Erythroblast (primary cell): ENCODE results near the gene OGA.

Source experiments
- DNase-seq, 2 experiments: peaks; one replicate each; lab custom pipeline; 2025; lab: John Stamatoyannopoulos, UW
- GATA1 ChIP-seq: IDR thresholded peaks from 2 replicates; pipeline ENCODE4 v1.6.1; 2011; ENCODE audit warnings: low read depth, mild to moderate bottlenecking, control low read depth, low read length, moderate library complexity
- POLR2A ChIP-seq: IDR thresholded peaks from 2 replicates; pipeline ENCODE4 v1.6.1; 2011; ENCODE audit warnings: mild to moderate bottlenecking, low read length

The OGA gene

DNA sequence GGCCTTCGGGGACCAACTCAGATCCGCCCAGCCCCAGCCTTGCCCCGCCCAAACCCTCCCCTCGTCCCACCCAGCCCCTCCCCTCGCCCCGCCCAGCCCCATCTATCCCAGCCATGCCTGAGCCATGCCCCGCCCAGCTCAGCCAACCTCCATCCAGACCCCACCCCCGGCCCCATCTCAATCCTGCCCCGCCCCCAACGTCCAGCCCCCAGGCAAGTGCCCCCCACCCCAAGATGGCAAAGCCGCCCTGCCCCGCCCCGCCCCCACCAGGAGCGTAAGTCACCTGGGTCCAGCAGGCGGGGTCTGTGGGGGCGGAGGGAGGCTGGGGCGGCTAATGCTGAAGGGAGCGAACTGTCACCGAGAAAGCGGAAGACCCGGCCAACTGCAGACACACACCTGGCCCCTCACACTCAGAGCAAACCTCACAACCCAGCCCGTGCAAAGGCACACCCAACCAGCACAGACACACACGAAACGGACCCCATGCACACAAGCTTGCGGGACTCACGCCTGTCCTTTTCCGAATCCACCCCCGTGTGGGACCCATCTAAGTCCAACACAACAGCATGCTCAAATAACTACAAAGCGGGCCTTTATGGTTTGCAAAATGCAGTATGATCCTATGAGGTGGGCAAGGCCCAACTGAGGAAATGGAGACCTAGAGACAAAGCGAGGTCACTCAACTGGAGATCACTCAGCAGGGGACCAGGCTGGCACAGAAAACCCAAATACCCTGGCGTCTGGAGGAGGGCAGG lies 11.5 kb upstream of the OGA start:
- DNase-seq = peak; percentile 65 to 72
- no peak for TF ChIP-seq GATA1
- no peak for TF ChIP-seq POLR2A

DNA sequence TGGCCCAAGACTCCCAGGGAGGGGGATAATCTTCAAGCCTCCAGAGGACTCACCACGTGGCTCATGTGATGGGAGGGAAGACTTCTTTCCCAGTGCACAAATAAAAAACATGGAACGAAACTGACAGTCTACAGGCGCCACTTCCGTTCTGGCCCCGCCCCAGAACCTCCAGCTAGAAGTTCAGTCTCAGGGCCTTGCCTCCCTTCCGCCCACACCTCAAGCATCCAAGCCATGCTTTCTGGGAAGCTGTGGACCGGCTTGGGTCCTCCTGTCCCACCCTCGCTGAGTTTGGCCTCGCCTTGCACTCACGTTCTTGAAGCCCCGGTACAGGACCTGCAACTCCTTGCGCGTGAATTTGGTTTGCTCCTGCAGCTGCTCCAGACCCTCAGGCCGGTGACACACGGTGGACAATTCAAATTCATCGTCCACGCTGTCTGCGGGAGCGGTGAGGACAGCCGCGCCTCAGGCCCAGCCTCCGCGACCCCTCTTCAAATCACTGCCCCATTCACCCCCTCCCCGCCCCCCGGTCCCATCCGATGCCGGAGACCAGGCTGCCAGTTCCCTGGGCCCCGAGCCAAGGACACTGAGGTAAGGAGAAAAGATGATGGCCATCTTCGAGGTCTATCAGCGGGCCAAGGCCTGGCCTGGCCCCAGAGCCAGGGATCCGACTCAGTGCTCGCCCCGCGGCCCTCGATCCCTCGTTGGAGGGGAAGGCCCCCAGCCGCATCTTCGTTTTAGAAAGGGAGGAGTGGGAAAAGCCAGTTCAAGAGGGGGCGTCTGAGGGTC lies 10.7 kb upstream of the OGA start:
- no peak for DNase-seq
- TF ChIP-seq GATA1 (no peak), POLR2A (no peak)

DNA sequence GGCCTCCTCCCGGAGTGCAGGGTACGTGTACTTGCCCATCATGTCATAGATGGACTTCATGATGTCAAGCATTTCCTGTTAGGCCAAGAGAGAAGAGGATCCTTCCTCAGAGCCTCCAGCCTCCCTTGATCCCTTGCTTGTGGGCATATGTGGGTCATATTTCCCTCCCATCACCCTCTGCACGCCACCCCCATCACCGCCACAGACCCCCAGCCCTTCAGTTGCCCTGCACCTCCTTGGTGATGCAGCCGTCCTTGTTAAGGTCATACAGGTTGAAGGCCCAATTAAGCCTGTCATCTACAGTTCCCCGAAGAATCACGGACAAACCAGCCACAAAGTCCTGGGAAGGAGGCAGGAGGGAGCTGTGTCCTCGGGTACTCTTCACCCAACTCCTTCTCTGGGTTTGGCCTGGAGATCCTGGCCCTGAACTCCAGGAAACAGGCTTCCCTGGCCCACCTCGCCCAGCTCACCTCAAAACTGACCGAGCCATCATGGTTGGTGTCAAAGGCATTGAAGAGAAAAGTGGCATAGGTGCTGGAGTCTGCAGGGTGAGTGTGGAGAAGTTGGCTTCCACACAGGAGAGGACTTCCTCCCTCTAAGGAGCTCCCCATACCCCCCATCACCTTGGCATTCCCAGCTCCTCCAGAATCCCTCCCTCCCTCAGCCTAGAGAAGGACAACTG lies 9.8 kb upstream of the OGA start:
- TF ChIP-seq GATA1 (no peak), POLR2A (no peak)
- no peak for DNase-seq

DNA sequence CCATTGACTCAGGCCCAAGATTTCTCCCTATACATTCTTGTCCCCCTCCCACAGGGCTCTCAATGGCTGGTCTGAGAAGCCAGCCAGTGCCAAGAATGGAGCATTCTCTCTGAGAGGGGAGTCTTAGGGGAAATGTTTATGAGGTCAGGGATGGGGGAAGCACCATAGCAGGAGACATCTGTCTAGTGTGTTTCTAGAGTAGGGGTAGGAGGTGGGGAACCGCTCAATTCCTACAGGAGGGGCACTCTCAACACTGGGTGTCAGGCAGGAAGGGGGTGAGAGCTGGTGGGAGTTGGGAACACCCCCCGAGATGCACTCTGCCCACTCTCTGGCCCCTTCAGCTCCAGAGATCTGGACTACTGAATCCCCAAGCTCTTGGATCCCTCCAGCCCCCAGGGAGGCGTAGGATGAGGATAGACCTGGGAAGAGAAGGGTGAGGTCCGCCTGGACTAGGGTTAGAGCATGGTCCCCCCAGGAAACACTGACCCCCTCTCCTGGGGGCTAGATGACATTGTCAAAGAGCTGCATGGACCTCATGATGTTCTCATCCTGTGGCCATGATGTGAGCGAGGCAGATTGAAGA lies 8.7 kb upstream of the OGA start:
- no peak for DNase-seq
- TF ChIP-seq POLR2A = no peak
- TF ChIP-seq GATA1 = no peak

DNA sequence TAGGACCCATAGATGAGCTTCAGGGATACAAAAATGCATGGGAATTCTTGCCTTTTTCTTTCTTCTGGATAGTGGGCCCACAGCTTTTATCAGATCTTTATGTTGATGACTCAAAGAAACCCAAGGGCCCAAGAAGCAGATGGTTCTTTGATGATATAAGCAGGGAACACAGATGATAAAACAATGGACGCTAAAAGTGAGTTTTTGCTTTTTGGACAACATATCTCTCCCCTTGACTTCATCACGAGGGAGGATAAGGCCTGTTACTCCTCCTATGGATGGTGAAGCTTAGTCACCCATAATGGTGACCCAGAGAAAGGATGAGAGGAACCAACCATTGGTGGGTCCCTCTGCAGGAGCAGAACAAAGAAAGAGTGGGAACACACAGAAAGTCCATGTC lies 6.5 kb upstream of the OGA start:
- TF ChIP-seq GATA1 (no peak), POLR2A (no peak)

DNA sequence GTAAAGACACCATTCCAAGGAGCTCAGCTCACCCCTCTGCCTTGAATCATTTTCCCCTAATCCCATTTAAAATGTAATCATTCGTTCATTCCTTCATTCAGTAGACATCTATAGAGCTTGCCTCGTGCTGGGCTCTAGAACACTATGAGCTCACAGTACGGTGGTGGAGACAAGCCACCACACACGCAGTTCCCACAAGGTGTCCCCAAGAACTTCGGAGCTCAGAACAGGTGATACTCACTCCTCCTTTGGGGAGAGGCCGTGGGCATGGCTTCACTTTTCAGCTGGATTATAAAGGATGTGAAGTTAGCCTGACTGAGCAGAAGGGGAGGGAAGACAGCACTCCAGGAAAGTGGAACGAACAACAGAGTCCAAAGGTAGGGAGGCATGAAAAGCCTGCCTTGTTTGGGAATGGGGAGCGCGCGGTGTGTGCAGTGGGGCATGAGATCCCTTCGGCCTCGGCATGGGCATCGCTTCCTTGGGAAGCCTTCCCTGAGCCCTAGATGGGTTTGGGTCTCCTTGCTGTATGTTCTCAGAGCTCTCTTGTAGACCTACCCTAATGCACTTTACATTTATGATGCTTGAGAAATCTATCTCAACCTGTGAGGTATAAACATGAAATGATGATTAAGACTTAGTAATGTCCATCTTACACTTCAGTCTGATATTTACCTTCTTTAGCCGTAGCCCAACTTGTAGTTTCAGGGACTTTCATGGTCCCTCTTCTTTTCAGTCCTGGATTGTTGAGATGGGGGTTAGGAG lies 809 bp upstream of the OGA start:
- no peak for DNase-seq
- TF ChIP-seq POLR2A (no peak), GATA1 (no peak)

More for the DNA sequence above, 6.5 kb upstream of the OGA start:
- peak; percentile 63 to 85 for DNase-seq

DNA sequence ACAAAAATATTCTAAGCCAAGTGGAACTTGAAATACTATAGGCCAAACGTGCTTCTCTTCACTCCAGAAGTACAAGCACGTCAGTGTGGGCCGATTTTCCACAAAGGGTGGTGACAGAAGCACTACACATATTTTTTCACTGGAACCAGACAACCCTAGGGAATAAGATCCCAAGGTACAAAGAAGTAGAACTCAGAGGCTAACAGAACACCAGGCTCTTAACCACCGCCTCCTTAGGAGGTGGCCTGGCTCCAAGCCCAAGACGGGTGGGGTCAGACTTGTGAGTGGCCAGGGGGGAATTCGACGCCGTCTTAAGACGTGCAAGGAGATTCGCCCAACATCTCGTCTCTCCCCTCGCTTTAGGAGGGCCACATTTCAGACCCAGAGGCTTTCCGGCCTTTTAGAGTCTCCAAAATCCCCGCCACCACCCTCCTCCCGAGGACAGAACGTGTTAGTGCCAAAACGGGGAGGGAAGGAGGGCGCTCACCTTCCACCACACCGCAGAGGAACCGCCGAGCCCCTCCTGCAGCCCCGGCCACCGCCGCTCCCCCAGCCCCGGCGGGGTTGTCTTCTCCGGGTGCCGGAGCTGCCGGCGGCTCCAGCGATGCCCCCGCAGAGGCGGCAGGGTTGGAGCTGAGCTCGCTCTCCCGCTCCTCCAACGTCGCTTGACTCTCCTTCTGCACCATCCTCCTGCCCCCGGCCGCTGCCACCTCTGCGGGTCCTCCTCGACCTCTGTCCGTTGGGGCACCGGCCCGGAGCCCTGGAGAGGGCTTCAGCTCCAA lies 716 bp downstream of the OGA start:
- peak; percentile 95 to 97 for DNase-seq
- no peak for TF ChIP-seq GATA1

DNA sequence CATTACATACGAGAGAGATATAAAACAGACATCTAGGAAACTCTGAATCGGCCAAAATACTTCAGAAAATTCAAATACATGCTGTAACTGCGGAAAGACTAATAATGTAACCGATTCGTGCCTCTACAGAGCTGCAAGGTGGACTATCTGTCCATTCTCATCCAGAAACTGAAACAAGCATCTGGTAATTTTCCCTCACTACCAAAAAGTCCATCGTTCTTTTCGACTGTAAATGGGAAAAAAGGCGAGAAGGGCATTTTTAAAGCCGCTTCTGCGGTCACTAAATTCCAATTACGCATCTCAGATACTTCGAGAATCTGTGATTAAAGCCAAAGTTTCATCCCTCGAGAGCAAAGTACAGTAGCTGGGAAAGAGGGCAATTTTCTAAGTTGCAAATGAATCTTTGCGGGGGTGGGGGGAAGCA lies 1.3 kb downstream of the OGA start:
- TF ChIP-seq POLR2A (no peak), GATA1 (no peak)
- DNase-seq = no peak

DNA sequence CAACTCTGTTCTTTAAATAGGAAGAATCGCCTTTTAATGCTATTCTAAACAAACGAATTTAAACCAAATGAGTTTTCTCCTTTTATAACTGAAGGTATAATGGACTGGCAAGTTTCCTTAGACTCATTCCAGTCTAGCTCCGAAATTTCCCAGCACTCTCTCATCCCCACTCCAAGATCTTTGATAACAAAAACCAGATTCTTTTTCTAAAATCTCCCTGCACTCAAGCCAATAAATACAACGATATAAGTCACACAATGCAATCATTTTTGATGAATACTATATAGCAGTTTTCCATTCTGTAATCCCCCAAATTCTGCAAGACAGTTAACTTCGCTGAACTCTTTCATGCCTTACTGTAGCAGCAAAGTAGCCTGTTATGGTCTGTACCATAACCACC lies 1.9 kb downstream of the OGA start:
- TF ChIP-seq POLR2A (no peak), GATA1 (no peak)
- DNase-seq = peak in 1 of 2 experiments; percentile 30

DNA sequence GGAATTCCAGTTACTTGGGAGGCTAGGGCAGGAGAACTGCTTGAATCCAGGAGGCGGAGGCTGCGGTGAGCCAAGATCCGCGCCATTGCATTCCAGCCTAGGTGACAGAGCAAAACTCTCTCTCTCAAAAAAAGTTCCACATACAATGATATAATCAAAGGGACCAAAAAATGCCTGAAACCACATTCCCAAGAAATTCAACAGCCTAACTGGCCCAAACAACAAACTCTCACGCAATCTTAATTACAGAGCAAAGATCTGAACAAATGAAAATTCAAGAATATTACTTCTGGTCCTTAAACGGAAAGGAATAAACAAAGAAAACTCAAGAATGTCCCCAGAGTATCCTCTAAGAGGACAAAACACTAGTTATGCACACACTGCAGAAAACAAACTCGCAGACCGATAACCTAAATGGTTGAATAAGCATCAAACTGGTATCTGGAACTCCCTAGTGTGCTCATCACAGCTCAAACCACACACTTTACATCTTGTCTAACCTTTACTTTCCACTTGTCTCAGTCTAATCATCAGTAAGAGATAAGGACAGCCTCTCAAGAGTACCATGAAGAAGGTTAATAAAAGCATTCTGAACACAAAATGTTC lies 3.7 kb downstream of the OGA start:
- DNase-seq = peak; percentile 19 to 23

DNA sequence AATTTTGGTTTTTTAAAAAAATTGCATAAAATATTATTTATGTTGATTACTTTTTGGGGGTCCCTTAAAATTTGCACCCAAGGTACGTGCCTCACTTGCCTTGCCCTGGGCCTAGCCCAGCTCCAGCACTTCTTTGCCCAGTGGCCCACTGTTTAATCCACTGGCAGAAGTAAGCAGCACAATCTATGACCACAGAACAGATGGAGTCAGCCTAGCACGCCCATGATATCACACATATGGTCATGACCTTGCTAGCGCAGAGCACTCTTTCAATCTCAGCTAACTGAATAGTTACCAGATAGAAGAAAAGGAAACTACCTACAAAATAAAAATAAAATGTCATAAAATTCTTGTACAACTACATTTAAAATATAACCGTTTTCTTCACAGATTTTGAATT lies 5.6 kb downstream of the OGA start:
- DNase-seq = peak; percentile 22 to 39
- no peak for TF ChIP-seq GATA1
- no peak for TF ChIP-seq POLR2A

More for the DNA sequence above, 3.7 kb downstream of the OGA start:
- TF ChIP-seq POLR2A = no peak
- no peak for TF ChIP-seq GATA1

DNA sequence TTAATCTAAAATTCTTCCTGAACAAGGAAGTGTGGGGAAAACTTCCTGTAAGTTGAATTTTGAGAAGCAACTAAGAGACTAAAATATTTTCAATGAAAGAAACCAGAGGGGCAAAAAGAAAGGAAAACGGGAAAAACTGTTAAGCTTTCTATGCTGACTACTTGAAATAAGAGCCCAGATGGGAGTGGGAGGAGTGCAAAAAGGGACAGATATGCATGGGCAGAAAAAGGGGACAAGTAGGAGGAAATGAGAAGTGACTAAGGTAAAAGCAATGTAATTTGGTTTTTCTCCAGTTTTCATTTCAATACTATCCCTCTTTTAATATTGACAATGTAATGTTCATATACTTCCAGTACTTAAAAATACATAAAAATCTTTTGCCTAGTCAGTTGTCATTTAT lies 11.1 kb downstream of the OGA start:
- DNase-seq = no peak

More for the DNA sequence above, 11.1 kb downstream of the OGA start:
- TF ChIP-seq POLR2A (no peak), GATA1 (no peak)
